Neural cell (in vitro differentiated cells): ENCODE results near the gene AMDHD2. TPM values are rescaled to one million over a fixed set of nuclear protein-coding genes. Genes with fewer than 3 reads are reported as not detected.
"Not testable (repeated sequence)": the region's sequence is repeated elsewhere in the genome, so short reads cannot be mapped to it uniquely, and the experiment has no call there.

Experiments
- H2AFZ ChIP-seq: fragments of 200-600, 300-800 bp; sonication (generic), shearing (Covaris generic); 2 replicates; pipeline ENCODE4 v1.6.0; 2014; ENCODE audit warnings: low read depth, mild to moderate bottlenecking, antibody characterized with exemption, low read length, moderate library complexity
- H3F3A ChIP-seq: fragments of 200-600 bp; shearing (Covaris generic); 2 replicates; pipeline ENCODE4 v1.6.1; 2016; ENCODE audit warnings: mild to moderate bottlenecking, moderate library complexity, mixed read lengths, antibody characterized with exemption, low read length; ENCODE audit not compliant: insufficient read depth, poor library complexity, severe bottlenecking
- H3K27ac ChIP-seq: fragments of 200-600, 300-800 bp; sonication (generic), shearing (Covaris generic); 2 replicates; pipeline ENCODE4 v1.5.1; 2014; ENCODE audit warnings: mild to moderate bottlenecking, low read length, moderate library complexity
- H3K27me3 ChIP-seq: fragments of 300-800, 200-600 bp; sonication (generic), shearing (Covaris generic); 2 replicates; pipeline ENCODE4 v1.6.0; 2014; ENCODE audit warnings: mild to moderate bottlenecking, low read depth, low read length, moderate library complexity; ENCODE audit not compliant: insufficient read depth
- H3K36me3 ChIP-seq: fragments of 300-800, 200-600 bp; sonication (generic), shearing (Covaris generic); 2 replicates; pipeline ENCODE4 v1.5.1; 2014; ENCODE audit warnings: mild to moderate bottlenecking, antibody characterized with exemption, low read length, moderate library complexity; ENCODE audit not compliant: insufficient read depth
- H3K4me2 ChIP-seq: fragments of 300-800, 200-600 bp; sonication (generic), shearing (Covaris generic); 2 replicates; pipeline ENCODE4 v1.6.0; 2014; ENCODE audit warnings: mild to moderate bottlenecking, low read length
- H3K4me3 ChIP-seq: fragments of 300-800, 200-600 bp; sonication (generic), shearing (Covaris generic); 2 replicates; pipeline ENCODE4 v1.5.1; 2014; ENCODE audit warnings: mild to moderate bottlenecking, low read length, moderate library complexity
- H3K79me2 ChIP-seq: fragments of 200-600 bp; shearing (Covaris generic); replicated peaks from 2 replicates; pipeline ENCODE4 v1.6.0; 2014; ENCODE audit warnings: mild to moderate bottlenecking, low read length, moderate library complexity; ENCODE audit not compliant: insufficient read depth
- H3K9ac ChIP-seq: fragments of 300-800, 200-600 bp; sonication (generic), shearing (Covaris generic); 2 replicates; pipeline ENCODE4 v1.6.1; 2016; ENCODE audit warnings: mild to moderate bottlenecking, low read length, mixed read lengths
- H3K9me2 ChIP-seq: fragments of 200-600 bp; shearing (Covaris generic); 2 replicates; pipeline ENCODE4 v1.6.1; 2016; ENCODE audit warnings: mild to moderate bottlenecking, low read length, mixed read lengths; ENCODE audit not compliant: insufficient read depth
- H3K9me3 ChIP-seq: fragments of 200-600, 300-800 bp; sonication (generic), shearing (Covaris generic); 2 replicates; pipeline ENCODE4 v1.6.1; 2016; ENCODE audit warnings: mild to moderate bottlenecking, mixed run types, low read length, moderate library complexity, mixed read lengths
- H4K20me1 ChIP-seq: fragments of 200-600 bp; shearing (Covaris generic); 2 replicates; pipeline ENCODE4 v1.6.1; 2016; ENCODE audit warnings: mild to moderate bottlenecking, mixed run types; ENCODE audit not compliant: insufficient read depth
- polyA plus RNA-seq: library from polyadenylated mRNA; depleted of rRNA; stranded (reverse); fragments of >200 nt; gene quantifications from 2 replicates; pipeline ENCODE4 v1.2.3, GENCODE V29; 2014
- small RNA-seq, 3 experiments: library from RNA; depleted of rRNA; stranded (forward); fragments of <200 nt; gene quantifications; one replicate each; pipeline ENCODE3, GENCODE V24; 2012

The AMDHD2 gene
- polyA plus RNA-seq, 1 donor from 2014 or later, result 50.0 TPM

DNA sequence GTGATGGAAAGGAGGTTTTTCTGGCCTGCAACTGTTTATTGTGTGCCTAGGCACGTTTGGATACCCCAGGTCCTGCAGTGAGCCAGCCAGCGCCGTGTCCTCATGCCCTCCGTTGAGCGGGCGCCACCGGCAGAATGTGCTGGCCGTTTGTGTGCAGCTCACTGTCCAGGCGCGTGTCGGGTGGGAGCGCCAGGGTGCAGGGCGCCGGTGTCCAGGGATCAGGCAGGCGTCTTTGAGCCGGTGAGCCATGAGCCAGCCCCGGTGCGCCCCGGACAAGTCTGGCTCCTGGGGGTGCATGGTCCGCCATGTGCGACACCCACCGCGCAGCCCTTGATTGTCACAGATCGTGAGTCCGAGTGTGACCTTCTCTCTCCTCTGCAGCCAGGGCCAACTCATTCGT, 56.9 kb downstream of the AMDHD2 start:
- H3K4me3 ChIP-seq, H3K4me2 ChIP-seq, H3K27ac ChIP-seq, H3K9ac ChIP-seq, H3K79me2 ChIP-seq, H3K9me3 ChIP-seq, H3F3A ChIP-seq, H3K36me3 ChIP-seq, H4K20me1 ChIP-seq, H3K9me2 ChIP-seq, H3K27me3 ChIP-seq, H2AFZ ChIP-seq: not testable (repeated sequence)

DNA sequence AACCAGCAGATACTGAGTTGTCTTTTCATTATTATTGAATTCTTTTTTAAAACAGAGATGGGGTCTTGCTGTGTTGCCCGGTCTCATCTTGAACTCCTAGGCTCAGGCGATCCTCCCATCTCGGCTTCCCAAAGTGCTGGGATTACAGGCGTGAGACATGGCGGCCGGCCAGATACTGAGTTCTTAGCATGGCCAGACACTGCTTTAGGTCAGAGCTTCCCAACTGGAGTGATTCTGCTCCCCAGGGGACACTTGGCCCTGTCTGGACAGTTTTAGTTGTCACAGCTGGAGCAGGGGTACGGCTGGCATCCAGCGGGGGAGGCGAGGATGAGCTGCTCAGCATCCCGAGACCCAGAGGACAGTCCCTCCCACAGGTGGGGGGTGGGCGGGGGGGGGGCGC, 58.7 kb downstream of the AMDHD2 start:
- not testable (repeated sequence) for H3K9ac ChIP-seq, H3K79me2 ChIP-seq, H3K9me2 ChIP-seq, H4K20me1 ChIP-seq, H3K27ac ChIP-seq, H3K36me3 ChIP-seq, H3K4me2 ChIP-seq, H3K9me3 ChIP-seq, H2AFZ ChIP-seq, H3K27me3 ChIP-seq, H3K4me3 ChIP-seq, H3F3A ChIP-seq

DNA sequence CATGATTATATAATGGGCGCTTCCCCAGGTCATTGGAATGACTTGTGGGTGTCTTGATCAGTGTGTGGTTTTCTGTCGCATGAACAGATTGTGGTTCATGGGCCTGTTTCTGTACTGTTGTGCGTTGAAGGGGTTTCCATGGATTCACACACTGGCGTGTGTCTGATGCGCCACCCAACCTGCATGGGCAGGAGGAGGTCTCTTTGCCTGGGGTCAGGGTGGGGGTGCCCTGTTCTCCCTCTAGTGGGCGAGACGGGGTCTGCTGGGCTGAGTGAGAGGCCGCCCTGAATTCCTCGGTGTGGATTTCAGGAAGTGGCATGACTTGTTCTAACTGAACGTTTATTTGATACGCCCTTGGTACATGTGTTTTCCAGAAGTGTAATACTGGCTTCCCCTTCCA, 60.0 kb downstream of the AMDHD2 start:
- H4K20me1 ChIP-seq, H3K79me2 ChIP-seq, H3K9me2 ChIP-seq, H3K4me3 ChIP-seq, H3K4me2 ChIP-seq, H3K9me3 ChIP-seq, H3K9ac ChIP-seq, H3K27ac ChIP-seq, H2AFZ ChIP-seq, H3F3A ChIP-seq, H3K27me3 ChIP-seq, H3K36me3 ChIP-seq: not testable (repeated sequence)

DNA sequence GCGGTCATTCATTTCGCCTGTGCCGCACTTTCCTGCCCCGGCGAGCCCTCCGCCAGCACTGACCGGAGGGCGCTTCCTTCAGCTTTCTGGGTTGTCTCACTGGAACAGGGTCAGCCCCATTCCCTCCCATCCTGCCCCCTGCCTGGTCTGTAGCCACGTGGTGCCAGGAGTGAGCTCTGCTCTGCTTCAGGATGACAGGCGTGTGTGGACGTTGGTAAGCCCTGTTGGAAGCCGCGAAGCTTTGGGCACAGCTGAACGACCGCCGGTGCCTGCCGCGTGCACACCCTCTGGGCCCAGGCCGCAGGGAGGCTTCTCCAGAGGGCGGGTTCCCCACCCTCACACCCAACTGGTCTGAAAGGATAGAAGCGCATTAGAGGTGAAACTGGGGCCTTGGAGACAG, 60.6 kb downstream of the AMDHD2 start:
- H3F3A ChIP-seq, H3K4me2 ChIP-seq, H2AFZ ChIP-seq, H3K9me2 ChIP-seq, H3K4me3 ChIP-seq, H3K9ac ChIP-seq, H3K27me3 ChIP-seq, H3K9me3 ChIP-seq, H4K20me1 ChIP-seq, H3K36me3 ChIP-seq, H3K79me2 ChIP-seq, H3K27ac ChIP-seq: not testable (repeated sequence)

Small RNA genes within 50 kb of the gene (small RNA-seq; reads per million reads assigned to genes)
- gene AC093525.1 (0 reads per million in 3 experiments), gene MIR3178 (0 to 0.32 (median 0) reads per million in 3 experiments)

Other genes with a start within 250 kb of the AMDHD2 start
- 30.7 and 34.1 TPM in 2 replicates for gene ABCA3, start 179.6 kb upstream of the AMDHD2 start, polyA plus RNA-seq
- gene CCNF, start 90.9 kb upstream of the AMDHD2 start, polyA plus RNA-seq, result 5.2 and 5.7 TPM in 2 replicates
- 27.6 and 31.5 TPM in 2 replicates for gene TEDC2, start 60.3 kb upstream of the AMDHD2 start, polyA plus RNA-seq
- gene NTN3, start 49.1 kb upstream of the AMDHD2 start, polyA plus RNA-seq, result 1.2 and 2.4 TPM in 2 replicates
- gene TBC1D24, start 45.2 kb upstream of the AMDHD2 start, polyA plus RNA-seq, result 27.1 and 30.1 TPM in 2 replicates
- 89.7 and 100 TPM in 2 replicates for gene ATP6V0C, start 6.4 kb upstream of the AMDHD2 start, polyA plus RNA-seq
- 0.46 TPM in 1 of 2 replicates, not detected in the other for gene CEMP1, start 11.0 kb downstream of the AMDHD2 start, polyA plus RNA-seq
- gene PDPK1, start 17.6 kb downstream of the AMDHD2 start, polyA plus RNA-seq, result 18.6 and 20.1 TPM in 2 replicates
- gene KCTD5, start 162.2 kb downstream of the AMDHD2 start, polyA plus RNA-seq, result 42.7 and 43.6 TPM in 2 replicates
- 3.0 and 5.9 TPM in 2 replicates for gene PRSS27, start 199.9 kb downstream of the AMDHD2 start, polyA plus RNA-seq
- gene SRRM2, start 232.3 kb downstream of the AMDHD2 start, polyA plus RNA-seq, result 40.0 and 58.2 TPM in 2 replicates